GM12878 (cell line): ENCODE data around the gene NPAS4. TPM values are rescaled to one million over a fixed set of nuclear protein-coding genes. Genes with fewer than 3 reads are reported as not detected.
"Not testable (repeated sequence)": the region's sequence is repeated elsewhere in the genome, so short reads cannot be mapped to it uniquely, and the experiment has no call there.

Experiments used
- ATAC-seq: fragments of 200-7000 bp; cut with Tn5 transposase; 3 replicates; pipeline ENCODE4 v1.9.1; 2020; ENCODE audit warnings: mild to moderate bottlenecking, moderate library complexity
- BruUV-seq: library from RNA; stranded (reverse); fragments of 400-500 nt; replicated peaks from 2 replicates; lab custom pipeline; 2021; lab: Mats Ljungman, UMichigan
- CTCF ChIA-PET: fragments of 300-600 bp; sonication (Branson Sonifier 250); formaldehyde crosslinking; extraction: SDS; loops from one replicate; lab custom pipeline; 2021; ENCODE audit warnings: inconsistent platforms; lab: Yijun Ruan, JAX
- POLR2A ChIA-PET: fragments of 350-600 bp; formaldehyde crosslinking; extraction: SDS; loops from one replicate; lab custom pipeline; 2021; ENCODE audit warnings: inconsistent platforms; lab: Charles Lee
- RAD21 ChIA-PET: fragments of 300-600 bp; sonication (Branson Sonifier 250); formaldehyde crosslinking; loops from one replicate; lab custom pipeline; 2023; ENCODE audit warnings: antibody characterized with exemption; ENCODE audit not compliant: unreplicated experiment; lab: Charles Lee
- SMC1A ChIA-PET: fragments of 300-600 bp; sonication (Branson Sonifier 250); formaldehyde crosslinking; loops from one replicate; lab custom pipeline; 2023; ENCODE audit not compliant: unreplicated experiment, uncharacterized antibody; lab: Charles Lee
- DNase-seq: peaks from one replicate; pipeline ENCODE4 v3.0.0-alpha.2; 2011; ENCODE audit warnings: low read depth, low spot score
- FAIRE-seq: peaks from 3 replicates; lab custom pipeline; 2011; peaks lifted over from hg19 to GRCh38; lab: Jason Lieb, UNC
- H2AFZ ChIP-seq: 2 replicates; pipeline ENCODE4 v1.6.0; 2011; ENCODE audit warnings: low read depth, low read length, control low read depth; ENCODE audit not compliant: control insufficient read depth
- H3K27ac ChIP-seq: 2 replicates; pipeline ENCODE4 v1.5.1; 2011; ENCODE audit warnings: control low read depth; ENCODE audit not compliant: control insufficient read depth, insufficient read depth
- H3K27me3 ChIP-seq, 2 experiments: replicated peaks in 1 of 2; 2 replicates each; pipeline versions ENCODE4 v1.6.0 to v1.6.1; 2011; ENCODE audit warnings: low read length in 1 of 2; ENCODE audit not compliant: control insufficient read depth in 2 of 2, insufficient read depth in 2 of 2
- H3K36me3 ChIP-seq, 2 experiments: 2 replicates each; pipeline ENCODE4 v1.5.1; 2011; ENCODE audit warnings: low read length in 1 of 2; ENCODE audit not compliant: control insufficient read depth in 2 of 2, insufficient read depth in 2 of 2
- H3K4me1 ChIP-seq: 2 replicates; pipeline ENCODE4 v1.6.1; 2011; ENCODE audit warnings: mild to moderate bottlenecking, low read length, moderate library complexity, mixed read lengths; ENCODE audit not compliant: control insufficient read depth, insufficient read depth
- H3K4me2 ChIP-seq: 2 replicates; pipeline ENCODE4 v1.6.0; 2011; ENCODE audit warnings: control low read depth; ENCODE audit not compliant: control insufficient read depth, insufficient read depth
- H3K4me3 ChIP-seq: fragments of 200-600 bp; sonication (generic); 2 replicates; pipeline ENCODE4 v1.5.1; 2016
- H3K79me2 ChIP-seq: 2 replicates; pipeline ENCODE4 v1.6.0; 2011; ENCODE audit warnings: low read length; ENCODE audit not compliant: control insufficient read depth, insufficient read depth
- H3K9ac ChIP-seq: 2 replicates; pipeline ENCODE4 v1.8.0; 2011; ENCODE audit warnings: low read length, control low read depth, mixed read lengths; ENCODE audit not compliant: control insufficient read depth, insufficient read depth
- H3K9me3 ChIP-seq: replicated peaks from 3 replicates; pipeline ENCODE4 v1.5.1; 2011; ENCODE audit warnings: mild to moderate bottlenecking, low read length; ENCODE audit not compliant: control insufficient read depth, insufficient read depth
- H4K20me1 ChIP-seq: 2 replicates; pipeline ENCODE4 v1.6.0; 2011; ENCODE audit not compliant: control insufficient read depth, insufficient read depth
- MTA3 ChIP-seq: IDR thresholded peaks from 2 replicates; pipeline ENCODE4 v1.6.1; 2012; ENCODE audit warnings: low read length, inconsistent platforms, borderline replicate concordance
- SPI1 ChIP-seq: IDR thresholded peaks from 2 replicates; pipeline ENCODE4 v1.6.1; 2011; ENCODE audit warnings: low read depth, mild to moderate bottlenecking, low read length, moderate library complexity, borderline replicate concordance; ENCODE audit not compliant: insufficient read depth
- WGBS: methylation state at CpG from one replicate; pipeline ENCODE4 v1.1.6; 2016; ENCODE audit warnings: low lambda C conversion rate; ENCODE audit not compliant: insufficient replicate concordance, insufficient coverage; ENCODE audit errors: missing lambda C conversion rate; 5-methylcytosine and 5-hydroxymethylcytosine counted together
- in situ Hi-C: fragments of 300-500 bp; cut with MboI; formaldehyde crosslinking; loops from 9 replicates; pipeline ENCODE4 v1.14.3; 2018; ENCODE audit warnings: mixed read lengths
- intact Hi-C: fragments of 100-400 bp; cut with micrococcal nuclease; formaldehyde crosslinking; loops from one replicate; pipeline ENCODE4 v1.14.2; 2022; ENCODE audit not compliant: unreplicated experiment
- polyA plus RNA-seq, 11 experiments: library from polyadenylated mRNA; depleted of rRNA in 4 of 11; unstranded in 6 of 11; stranded (reverse) in 5 of 11; fragments of >200 nt; fragmentation: Nextera tagmentation in 4 of 11; fragmentation: Illumina TruSeq in 1 of 11; extraction: Ambion mirVana in 4 of 11; extraction: Trizol in 1 of 11; gene quantifications; 1 replicate in 1 of 11; 2 replicates in 10 of 11; pipeline versions ENCODE4 v1.2.1 to v1.2.3, GENCODE V29; 2011 to 2016; ENCODE audit warnings: inconsistent platforms in 2 of 11, missing spikeins in 2 of 11, low read depth in 1 of 11
- total RNA-seq, 4 experiments: library from RNA; depleted of rRNA in 3 of 4; stranded (reverse); fragments of >200 nt in 3 of 4; fragmentation: Illumina TruSeq in 1 of 4; extraction: Trizol in 1 of 4; gene quantifications; 2 replicates each; pipeline versions ENCODE4 v1.2.1 to v1.2.3, GENCODE V29; 2013 to 2021

Gene NPAS4
- total and polyA plus RNA-seq, 10 of the 15 experiments (the other 5 are each of a cell fraction or from before 2014, with no cell fraction given) = 0.03 to 0.18 (median 0.06) TPM; not detected in 7

DNA sequence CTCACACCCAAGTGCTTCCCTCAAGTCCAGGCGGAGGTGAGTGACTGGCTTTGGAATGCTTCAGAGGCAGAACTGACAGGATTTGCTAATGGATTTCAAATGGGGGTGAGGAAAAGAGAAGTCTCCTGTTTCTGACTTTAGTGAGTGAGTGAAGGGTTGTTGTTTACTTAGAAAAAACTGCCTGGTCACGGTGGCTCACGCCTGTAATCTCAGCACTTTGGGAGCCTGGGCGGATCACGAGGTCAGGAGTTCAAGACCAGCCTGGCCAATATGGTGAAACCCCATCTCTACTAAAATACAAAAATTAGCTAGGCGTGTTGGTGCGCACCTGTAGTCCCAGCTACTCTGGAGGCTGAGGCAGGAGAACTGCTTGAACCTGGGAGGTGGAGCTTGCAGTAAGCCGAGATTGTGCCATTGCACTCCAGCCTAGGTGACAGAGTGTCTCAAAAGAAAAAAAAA lies 11.1 kb downstream of the NPAS4 start:
- intact Hi-C loops = loop anchor here (10.0 kb wide), 1 partner anchor 243 kb away; the partner anchor contains the start of gene RBM4B
- H3K27ac ChIP-seq, H2AFZ ChIP-seq, H3K9me3 ChIP-seq, H3K27me3 ChIP-seq, H3K36me3 ChIP-seq, H3K79me2 ChIP-seq, in situ Hi-C loops, H4K20me1 ChIP-seq, H3K4me3 ChIP-seq, FAIRE-seq, DNase-seq, H3K4me2 ChIP-seq, SMC1A ChIA-PET, POLR2A ChIA-PET, BruUV-seq, H3K4me1 ChIP-seq, H3K9ac ChIP-seq, ATAC-seq: not testable (repeated sequence)
- RAD21 ChIA-PET = interaction anchor here (0.9 to 1.1 kb wide), 2 partner anchors 14 to 28 kb away, joined by 3 read pairs; no protein-coding TSS in a partner anchor
- 95% methylated on average over 8 of the region's 8 CpGs for WGBS
- CTCF ChIA-PET = interaction anchor here (1.1 to 4.2 kb wide), 3 partner anchors 47 to 246 kb away, joined by 3 to 21 read pairs (median 7); partner anchors contain the start of genes DPP3 and RBM4B

GRCh38 chr11:66432597-66432996 lies 11.8 kb downstream of the NPAS4 start:
- in situ Hi-C loops = no loop called here
- TF ChIP-seq MTA3 = no peak
- peak; percentile 7; the same call in 1 of the 2 replicates for TF ChIP-seq SPI1
- intact Hi-C loops = loop anchor here (10.0 kb wide), 1 partner anchor 242 kb away; the partner anchor contains the start of gene RBM4B
- FAIRE-seq (no peak), ATAC-seq (no peak), DNase-seq (no peak)
- Histone ChIP-seq H3K27me3 (no peaks in the 10 kb centered on the region), H2AFZ (no peak overlapping the region), H3K9me3 (no peaks in the 10 kb centered on the region), H3K36me3 (peaks cover 0 to 2% of the 10 kb centered on the region in 2 experiments; a peak in 3 of 4 replicates), H3K9ac (no peak overlapping the region), H3K4me2 (no peak overlapping the region), H3K27ac (no peak overlapping the region), H4K20me1 (no peaks in the 10 kb centered on the region), H3K79me2 (no peaks in the 10 kb centered on the region), H3K4me3 (no peak overlapping the region), H3K4me1 (no peaks in the 10 kb centered on the region)
- BruUV-seq = no TSS peak
- ChIA-PET CTCF (interaction anchor here (1.1 to 4.2 kb wide), 3 partner anchors 47 to 246 kb away, joined by 3 to 21 read pairs (median 7); partner anchors contain the start of genes DPP3 and RBM4B), POLR2A (no interaction called here), RAD21 (interaction anchor here (0.9 to 1.1 kb wide), 2 partner anchors 15 to 29 kb away, joined by 3 read pairs; no protein-coding TSS in a partner anchor), SMC1A (no interaction called here)
- 98% methylated on average over 7 of the region's 7 CpGs for WGBS
